GM21515 (cell line): ENCODE data around the gene CCDC40.
"Not testable (repeated sequence)": the region's sequence is repeated elsewhere in the genome, so short reads cannot be mapped to it uniquely, and the experiment has no call there.

Experiments used
- ATAC-seq: cut with Tn5 transposase; IDR thresholded peaks from one replicate; pipeline ENCODE4 v1.9.1; 2021; ENCODE audit not compliant: unreplicated experiment

The CCDC40 gene

GRCh38 chr17:80071116-80071841 is 34.8 kb downstream of the CCDC40 start:
- no peak for ATAC-seq

- ATAC-seq: no peak
Measured at GRCh38 chr17:80072410-80072809, 36.0 kb downstream of the CCDC40 start.

GRCh38 chr17:80080081-80080480 is 43.6 kb downstream of the CCDC40 start:
- no peak for ATAC-seq

GRCh38 chr17:80081596-80081995 is 45.2 kb downstream of the CCDC40 start:
- ATAC-seq: no peak

- ATAC-seq: no peak
Measured at GRCh38 chr17:80082403-80083135, 46.1 kb downstream of the CCDC40 start.

- ATAC-seq: no peak
Measured at GRCh38 chr17:80083136-80083661, 46.8 kb downstream of the CCDC40 start.

GRCh38 chr17:80084773-80085172 is 48.3 kb downstream of the CCDC40 start:
- ATAC-seq: no peak

GRCh38 chr17:80086081-80086480 is 49.6 kb downstream of the CCDC40 start:
- no peak for ATAC-seq

GRCh38 chr17:80086616-80087015 is 50.2 kb downstream of the CCDC40 start:
- no peak for ATAC-seq

GRCh38 chr17:80087346-80088265 is 51.2 kb downstream of the CCDC40 start:
- no peak for ATAC-seq

- no peak for ATAC-seq
Measured at GRCh38 chr17:80089762-80090161, 53.3 kb downstream of the CCDC40 start.

GRCh38 chr17:80090164-80090563 is 53.7 kb downstream of the CCDC40 start:
- not testable (repeated sequence) for ATAC-seq

GRCh38 chr17:80091376-80091775 is 54.9 kb downstream of the CCDC40 start:
- no peak for ATAC-seq

GRCh38 chr17:80092959-80093358 is 56.5 kb downstream of the CCDC40 start:
- no peak for ATAC-seq

- no peak for ATAC-seq
Measured at GRCh38 chr17:80095038-80095843, 58.8 kb downstream of the CCDC40 start.

- no peak for ATAC-seq
Measured at GRCh38 chr17:80095844-80096475, 59.5 kb downstream of the CCDC40 start.

- ATAC-seq: no peak
Measured at GRCh38 chr17:80096561-80097021, 60.1 kb downstream of the CCDC40 start.

- ATAC-seq: no peak
Measured at GRCh38 chr17:80097127-80097621, 60.7 kb downstream of the CCDC40 start.

- no peak for ATAC-seq
Measured at GRCh38 chr17:80097844-80098691, 61.6 kb downstream of the CCDC40 start.
